GM21825 (cell line): ENCODE measurements around the gene PARP14.

Source experiments
- ATAC-seq: cut with Tn5 transposase; IDR thresholded peaks from one replicate; pipeline ENCODE4 v1.9.1; 2021; ENCODE audit warnings: mild to moderate bottlenecking, moderate library complexity; ENCODE audit not compliant: unreplicated experiment

Gene PARP14

DNA sequence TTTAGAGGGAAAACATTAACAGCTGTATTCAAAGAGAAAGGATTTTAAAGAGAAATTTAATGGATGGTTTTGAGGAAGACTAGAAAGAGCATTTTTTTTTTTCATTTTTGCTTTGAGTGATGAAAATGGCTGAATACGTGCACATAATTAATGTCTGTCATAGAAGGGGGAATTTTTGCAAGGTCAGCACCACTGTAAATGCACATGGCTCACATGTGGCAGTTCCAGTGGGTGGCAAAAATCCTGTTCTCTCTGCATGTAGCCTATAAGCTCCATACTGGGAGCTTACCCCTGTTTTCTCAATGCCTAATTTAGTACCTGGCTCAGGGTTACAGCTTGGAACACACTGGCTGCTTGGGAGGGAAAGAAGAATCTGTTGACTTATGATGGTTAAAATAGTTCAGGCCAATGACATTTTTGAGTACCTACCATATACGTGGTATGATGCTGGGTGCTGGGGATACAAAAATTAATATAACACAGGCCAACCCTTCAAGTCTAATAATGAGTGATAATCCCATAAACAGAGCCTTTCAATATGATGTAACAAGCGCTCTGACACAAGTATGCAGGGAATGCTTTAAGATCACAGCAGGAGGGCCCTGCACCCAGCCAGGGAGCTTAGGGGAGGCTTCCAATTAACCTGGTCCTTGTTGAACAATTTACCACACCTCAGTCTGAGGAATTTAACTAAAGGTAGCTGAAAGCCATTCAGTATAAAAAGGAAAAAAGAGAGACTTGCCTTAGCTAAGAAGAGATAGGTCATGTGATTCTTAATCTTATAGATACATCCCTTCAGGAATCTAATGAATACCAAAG lies 80.0 kb downstream of the PARP14 start:
- no peak for ATAC-seq

GRCh38 chr3:122766430-122766829 lies 85.8 kb downstream of the PARP14 start:
- ATAC-seq, result no peak

- no peak for ATAC-seq
Measured at GRCh38 chr3:122767540-122768372, 87.1 kb downstream of the PARP14 start.

DNA sequence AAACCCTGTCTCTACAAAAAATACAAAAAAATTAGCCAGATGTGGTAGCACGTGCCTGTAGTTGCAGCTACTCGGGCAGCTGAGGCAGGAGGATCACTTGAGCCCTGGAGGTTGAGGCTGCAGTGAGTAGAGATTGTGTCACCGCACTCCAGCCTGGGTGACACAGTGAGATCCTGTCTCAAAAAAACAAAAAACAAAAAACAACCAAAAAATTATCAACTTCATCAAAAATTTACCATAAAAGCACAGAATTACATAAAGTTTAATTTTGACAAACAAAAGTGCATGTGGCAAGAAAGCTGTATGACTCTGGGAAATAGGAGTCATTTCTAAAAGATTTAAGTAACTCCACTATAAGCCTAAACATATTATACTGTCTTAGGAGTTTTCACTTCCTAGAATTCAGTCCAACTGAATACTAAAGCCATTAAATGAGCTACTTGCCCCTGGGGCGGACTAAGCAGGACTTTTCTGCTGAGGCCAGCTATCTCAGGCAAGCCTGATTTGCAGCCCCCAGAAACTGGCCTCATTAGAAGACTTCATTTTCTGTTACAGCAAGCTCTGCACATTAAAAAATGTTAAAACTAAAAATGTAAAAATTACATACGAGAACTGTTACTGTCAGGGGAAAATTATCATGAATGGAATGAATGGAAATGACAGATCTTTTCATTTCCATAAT lies 90.0 kb downstream of the PARP14 start:
- ATAC-seq, result no peak

DNA sequence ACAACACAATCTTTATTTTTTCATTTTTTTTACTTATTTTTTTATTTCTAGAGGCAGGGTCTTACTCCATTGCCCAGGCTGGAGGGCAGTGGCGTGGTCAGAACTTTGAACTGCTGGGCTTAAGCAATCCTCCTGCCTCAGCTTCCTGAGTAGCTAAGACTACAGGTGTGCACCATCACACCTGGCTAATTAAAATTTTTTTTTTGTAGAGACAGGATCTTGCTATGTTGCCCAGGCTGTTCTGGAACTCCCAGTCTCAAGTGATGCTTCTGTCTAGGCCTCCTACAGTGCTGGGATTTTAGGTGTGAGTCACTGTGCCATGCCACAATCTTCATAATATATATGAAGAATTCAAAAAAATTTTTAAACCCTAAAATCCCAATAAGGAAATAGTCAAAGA lies 92.2 kb downstream of the PARP14 start:
- ATAC-seq, result no peak

DNA sequence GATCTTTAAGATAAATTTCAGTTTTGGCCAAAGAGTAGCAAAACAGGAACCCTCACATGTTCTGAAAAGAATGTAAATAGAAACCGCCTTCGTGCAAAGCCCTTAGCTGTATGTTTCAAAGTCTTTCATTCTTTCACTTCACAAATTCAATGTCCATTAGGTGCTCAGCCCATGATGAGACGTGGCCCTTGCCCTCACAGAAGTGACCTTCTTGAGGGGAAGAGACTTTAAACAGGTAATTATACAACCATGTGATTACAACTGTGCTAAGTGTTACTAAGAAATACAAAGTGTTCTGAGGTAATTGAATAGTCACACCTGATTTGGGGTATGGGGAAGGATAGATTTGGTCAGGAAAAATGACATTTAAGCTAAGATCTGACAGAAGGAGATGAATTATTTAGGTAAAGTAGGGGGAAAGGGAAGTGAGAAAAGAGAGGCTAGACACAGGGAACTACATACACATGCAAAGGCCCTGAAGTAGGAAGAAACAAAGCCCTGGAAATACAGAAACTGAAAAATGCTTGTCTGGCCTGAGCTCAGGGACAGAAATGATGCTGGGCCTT lies 93.4 kb downstream of the PARP14 start:
- ATAC-seq, result no peak

- ATAC-seq, result no peak
Measured at GRCh38 chr3:122774564-122774963, 93.9 kb downstream of the PARP14 start.

GRCh38 chr3:122776675-122777468 lies 96.2 kb downstream of the PARP14 start:
- no peak for ATAC-seq

GRCh38 chr3:122777563-122777962 lies 96.9 kb downstream of the PARP14 start:
- ATAC-seq, result no peak
